Endothelial cell (in vitro differentiated cells): ENCODE results near the gene BARX1. TPM values are rescaled to one million over a fixed set of nuclear protein-coding genes. Genes with fewer than 3 reads are reported as not detected.

Source experiments
- DNase-seq: peaks from one replicate; pipeline ENCODE4 v3.0.0; 2021; ENCODE audit warnings: low spot score
- H3K27ac Mint-ChIP-seq: one replicate; pipeline ENCODE4 v1.8.0; 2021; ENCODE audit warnings: mixed read lengths, inconsistent platforms; ENCODE audit not compliant: unreplicated experiment
- H3K27me3 Mint-ChIP-seq: one replicate; pipeline ENCODE4 v1.8.0; 2021; ENCODE audit warnings: mild to moderate bottlenecking, moderate library complexity, mixed read lengths, inconsistent platforms; ENCODE audit not compliant: unreplicated experiment
- H3K36me3 Mint-ChIP-seq: one replicate; pipeline ENCODE4 v1.8.0; 2021; ENCODE audit warnings: mild to moderate bottlenecking, low read depth, mixed read lengths, inconsistent platforms; ENCODE audit not compliant: unreplicated experiment
- H3K4me1 Mint-ChIP-seq: one replicate; pipeline ENCODE4 v1.8.0; 2021; ENCODE audit warnings: mild to moderate bottlenecking, mixed read lengths, inconsistent platforms; ENCODE audit not compliant: unreplicated experiment
- H3K4me3 Mint-ChIP-seq: one replicate; pipeline ENCODE4 v1.8.0; 2021; ENCODE audit warnings: mild to moderate bottlenecking, mixed read lengths, inconsistent platforms; ENCODE audit not compliant: unreplicated experiment
- H3K9me3 Mint-ChIP-seq: one replicate; pipeline ENCODE4 v1.8.0; 2021; ENCODE audit warnings: mixed read lengths, inconsistent platforms; ENCODE audit not compliant: unreplicated experiment
- CTCF ChIP-seq: fragments of 200-600 bp; sonication (generic); IDR thresholded peaks from one replicate; pipeline ENCODE4 v1.5.0; 2021; ENCODE audit warnings: antibody characterized with exemption; ENCODE audit not compliant: unreplicated experiment
- total RNA-seq: library from RNA; stranded (reverse); fragmentation: NEBNext Ultra II Directional; extraction: Animal tissue kit (Norgen Biotek cat#: 25700); gene quantifications from one replicate; pipeline ENCODE4 v1.2.1, GENCODE V29; 2021; ENCODE audit not compliant: unreplicated experiment

The BARX1 gene
- total RNA-seq, 1 donor from 2014 or later, result 0.51 TPM

- Mint-ChIP-seq H3K27ac (no peak overlapping the region), H3K36me3 (no peaks in the 10 kb centered on the region), H3K4me1 (no peaks in the 10 kb centered on the region), H3K4me3 (no peak overlapping the region), H3K9me3 (peaks cover 4% of the 10 kb centered on the region), H3K27me3 (no peaks in the 10 kb centered on the region)
- no peak for DNase-seq
- no peak for TF ChIP-seq CTCF
Observed at GRCh38 chr9:93994545-93994944, 39.4 kb upstream of the BARX1 start.

- Mint-ChIP-seq H3K27ac (no peak overlapping the region), H3K4me1 (no peaks in the 10 kb centered on the region), H3K9me3 (peaks cover 4% of the 10 kb centered on the region), H3K4me3 (no peak overlapping the region), H3K36me3 (no peaks in the 10 kb centered on the region), H3K27me3 (no peaks in the 10 kb centered on the region)
- TF ChIP-seq CTCF, result no peak
- DNase-seq, result no peak
Observed at GRCh38 chr9:93994132-93994531, 39.0 kb upstream of the BARX1 start.

GRCh38 chr9:93992830-93993229, 37.7 kb upstream of the BARX1 start:
- H3K4me1 Mint-ChIP-seq, result no peaks in the 10 kb centered on the region
- no peak overlapping the region for H3K4me3 Mint-ChIP-seq
- H3K36me3 Mint-ChIP-seq, result no peaks in the 10 kb centered on the region
- H3K27me3 Mint-ChIP-seq, result no peaks in the 10 kb centered on the region
- DNase-seq, result no peak
- no peak for TF ChIP-seq CTCF
- peaks cover 4% of the 10 kb centered on the region for H3K9me3 Mint-ChIP-seq
- H3K27ac Mint-ChIP-seq, result no peak overlapping the region

GRCh38 chr9:93990448-93990847, 35.3 kb upstream of the BARX1 start:
- TF ChIP-seq CTCF, result no peak
- no peak for DNase-seq
- H3K4me3 Mint-ChIP-seq, result no peak overlapping the region
- no peaks in the 10 kb centered on the region for H3K36me3 Mint-ChIP-seq
- no peaks in the 10 kb centered on the region for H3K27me3 Mint-ChIP-seq
- H3K27ac Mint-ChIP-seq, result no peak overlapping the region
- H3K9me3 Mint-ChIP-seq, result peaks cover 4% of the 10 kb centered on the region
- H3K4me1 Mint-ChIP-seq, result no peaks in the 10 kb centered on the region

GRCh38 chr9:93988056-93988455, 32.9 kb upstream of the BARX1 start:
- Mint-ChIP-seq H3K4me3 (no peak overlapping the region), H3K9me3 (peaks cover 4% of the 10 kb centered on the region), H3K36me3 (no peaks in the 10 kb centered on the region), H3K27me3 (no peaks in the 10 kb centered on the region), H3K4me1 (no peaks in the 10 kb centered on the region), H3K27ac (no peak overlapping the region)
- no peak for DNase-seq
- TF ChIP-seq CTCF, result no peak
